ENCODE data around the gene MAT2B. TPM values are rescaled to one million over a fixed set of nuclear protein-coding genes. Genes with fewer than 3 reads are reported as not detected.
A peak's percentile ranks its signal among the peaks of the same experiment; 100 is the strongest.

The MAT2B gene
- total and polyA plus RNA-seq, 2 of the 8 experiments (the other 6 are each of a cell fraction or from before 2014, with no cell fraction given): 33.9 to 65.2 TPM

DNA sequence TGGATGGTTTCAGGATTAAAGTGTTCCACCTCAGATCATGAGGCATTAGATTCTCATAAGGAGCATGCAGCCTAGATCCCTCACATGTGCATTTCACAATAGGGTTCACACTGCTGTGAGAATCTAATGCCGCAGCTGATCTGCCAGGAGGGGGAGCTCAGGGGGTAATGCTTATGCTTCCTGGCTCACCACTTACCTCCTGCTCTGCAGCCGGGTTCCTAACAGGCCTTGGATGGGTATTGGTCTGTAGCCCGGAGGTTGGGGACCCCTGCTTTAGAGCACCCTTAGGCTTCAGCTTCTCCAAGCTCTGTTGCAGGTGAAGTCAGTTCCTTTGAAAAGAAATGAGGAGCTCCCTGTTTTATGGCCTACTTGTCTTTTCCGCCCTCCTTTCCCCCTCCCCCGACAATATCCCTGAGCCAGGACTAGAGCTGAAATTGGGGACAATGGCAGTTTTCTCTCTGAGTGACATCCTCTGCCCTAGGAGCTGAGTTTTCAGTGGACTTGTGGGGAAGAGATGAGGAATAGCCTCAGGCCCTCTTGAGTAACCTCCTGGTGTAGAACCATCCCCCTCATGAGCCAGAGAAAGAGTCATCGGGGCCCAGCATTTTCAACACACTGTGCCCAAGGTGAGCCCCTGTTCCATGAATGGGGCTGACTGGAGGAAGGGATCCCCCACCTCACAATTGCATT lies 16.2 kb upstream of the MAT2B start:
- Histone ChIP-seq H3K27me3 (replicated peaks in 1 of 4; ENCODE audit: control insufficient read depth in 3 of 4, extremely low read depth in 1 of 4, insufficient read depth in 3 of 4, low read length in 3 of 4) (no peaks in the 10 kb centered on the region), H3K4ac (replicated peaks; ENCODE audit: insufficient read length, low read depth, low read length) (no peak overlapping the region), H4K20me1 (replicated peaks in 1 of 2; ENCODE audit: control insufficient read depth in 1 of 2, insufficient read depth in 2 of 2, low read length in 2 of 2) (no peaks in the 10 kb centered on the region), H2BK12ac (ENCODE audit: low read depth, low read length) (no peak overlapping the region), H3K23me2 (ENCODE audit: low read depth, low read length) (no peaks in the 10 kb centered on the region), H4K5ac (ENCODE audit: insufficient read length, low read depth, low read length) (no peak overlapping the region), H2AK5ac (ENCODE audit: low read depth, low read length) (no peak overlapping the region), H3K18ac (ENCODE audit: extremely low read depth, low read length) (no peak overlapping the region), H3K56ac (replicated peaks; ENCODE audit: insufficient read length, low read depth, low read length) (no peak overlapping the region), H2BK5ac (ENCODE audit: low read depth, low read length) (no peak overlapping the region), H3K14ac (ENCODE audit: insufficient read length) (no peak overlapping the region), H3K9ac (replicated peaks in 1 of 4; ENCODE audit: extremely low read depth in 1 of 4, low read depth in 3 of 4, low read length in 3 of 4) (no peak overlapping the region; a peak in 1 of 7 replicates), H3K4me2 (ENCODE audit: insufficient read depth in 1 of 2, low read depth in 2 of 2, low read length in 2 of 2) (no peak overlapping the region), H2BK15ac (ENCODE audit: low read length) (no peak overlapping the region), H3K79me2 (ENCODE audit: control insufficient read depth in 1 of 2, insufficient read depth in 2 of 2, low read length in 2 of 2) (no peaks in the 10 kb centered on the region), H3K9me3 (ENCODE audit: insufficient read depth in 2 of 2, low read depth in 1 of 2, low read length in 1 of 2) (peaks cover 6 to 10% of the 10 kb centered on the region in 2 experiments; a peak in 3 of 4 replicates), H3K79me1 (ENCODE audit: low read depth, low read length) (peaks cover 2% of the 10 kb centered on the region; the same call in 1 of the 2 replicates), H3K36me3 (ENCODE audit: control insufficient read depth in 2 of 4, insufficient read depth in 4 of 4, low read length in 3 of 4) (peaks cover 6 to 64% (median 34%) of the 10 kb centered on the region in 4 experiments), H4K8ac (ENCODE audit: extremely low read depth, insufficient read depth, low read length) (no peak overlapping the region), H3K4me3 (ENCODE audit: extremely low read depth in 1 of 4, insufficient read depth in 2 of 4, low read depth in 3 of 4, low read length in 4 of 4) (no peak overlapping the region), H3K23ac (ENCODE audit: insufficient read length) (no peak overlapping the region), H2AFZ (ENCODE audit: low read length) (no peak overlapping the region), H4K91ac (replicated peaks; ENCODE audit: insufficient read length, low read length) (no peak overlapping the region), H3K4me1 (replicated peaks in 1 of 4; ENCODE audit: control insufficient read depth in 3 of 4, insufficient read depth in 4 of 4, low read length in 3 of 4) (no peaks in the 10 kb centered on the region), H2BK120ac (replicated peaks; ENCODE audit: low read depth, low read length) (no peak overlapping the region), H2BK20ac (ENCODE audit: low read length) (no peak overlapping the region), H3K27ac (ENCODE audit: low read depth, low read length) (no peak overlapping the region)
- CTCF ChIA-PET (ENCODE audit: partially characterized antibody): interaction anchor here (0.6 to 2.3 kb wide), 17 partner anchors 8 to 1298 kb away, joined by 3 to 12 read pairs (median 4); partner anchors contain the start of gene MAT2B
- 82% methylated on average over 6 of the region's 6 CpGs; no CpG with 5 or more reads in 1 of the 2 experiments for WGBS, 2 experiments (ENCODE audit: extremely low coverage in 1 of 2, insufficient coverage in 1 of 2, insufficient read length in 1 of 2, insufficient replicate concordance in 2 of 2, low coverage in 1 of 2, low lambda C conversion rate in 2 of 2, missing lambda C conversion rate in 1 of 2)
- peak in 1 of 2 experiments; percentile 63 for DNase-seq (ENCODE audit: low read depth in 1 of 2, low spot score in 2 of 2)
- no peak for FAIRE-seq
- POLR2A ChIA-PET (ENCODE audit: partially characterized antibody): interaction anchor here (0.6 to 7.0 kb wide), 8 partner anchors 9 to 51 kb away, joined by 3 to 48 read pairs (median 6); partner anchors contain the start of genes CCNG1, HMMR and MAT2B
- TF ChIP-seq KDM1A (IDR thresholded peaks at IDR 0.05; ENCODE audit: borderline replicate concordance, low read length) (peak; percentile 27; the same call in 1 of the 2 replicates), TEAD4 (IDR thresholded peaks at IDR 0.05; ENCODE audit: low read depth, low read length) (peak; percentile 28; the same call in 1 of the 2 replicates), ASH2L (IDR thresholded peaks at IDR 0.05; ENCODE audit: low read length) (no peak), POLR2AphosphoS5 (IDR thresholded peaks at IDR 0.05; ENCODE audit: low read depth, low read length) (0 out of 2 replicates have a peak, but pooled peaks have one; percentile 32), RAD21 (IDR thresholded peaks at IDR 0.05 in 1 of 2, conservative IDR thresholded peaks at IDR 0.05 in 1 of 2; ENCODE audit: low read depth in 2 of 2, low read length in 2 of 2) (peak; percentile 41 to 52), E2F6 (IDR thresholded peaks at IDR 0.05) (no peak), CEBPB (IDR thresholded peaks at IDR 0.05; ENCODE audit: low read depth, low read length) (peak; percentile 66; the same call in 1 of the 2 replicates)
- TF ChIP-seq, protein P1, sequence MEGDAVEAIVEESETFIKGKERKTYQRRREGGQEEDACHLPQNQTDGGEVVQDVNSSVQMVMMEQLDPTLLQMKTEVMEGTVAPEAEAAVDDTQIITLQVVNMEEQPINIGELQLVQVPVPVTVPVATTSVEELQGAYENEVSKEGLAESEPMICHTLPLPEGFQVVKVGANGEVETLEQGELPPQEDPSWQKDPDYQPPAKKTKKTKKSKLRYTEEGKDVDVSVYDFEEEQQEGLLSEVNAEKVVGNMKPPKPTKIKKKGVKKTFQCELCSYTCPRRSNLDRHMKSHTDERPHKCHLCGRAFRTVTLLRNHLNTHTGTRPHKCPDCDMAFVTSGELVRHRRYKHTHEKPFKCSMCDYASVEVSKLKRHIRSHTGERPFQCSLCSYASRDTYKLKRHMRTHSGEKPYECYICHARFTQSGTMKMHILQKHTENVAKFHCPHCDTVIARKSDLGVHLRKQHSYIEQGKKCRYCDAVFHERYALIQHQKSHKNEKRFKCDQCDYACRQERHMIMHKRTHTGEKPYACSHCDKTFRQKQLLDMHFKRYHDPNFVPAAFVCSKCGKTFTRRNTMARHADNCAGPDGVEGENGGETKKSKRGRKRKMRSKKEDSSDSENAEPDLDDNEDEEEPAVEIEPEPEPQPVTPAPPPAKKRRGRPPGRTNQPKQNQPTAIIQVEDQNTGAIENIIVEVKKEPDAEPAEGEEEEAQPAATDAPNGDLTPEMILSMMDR (IDR thresholded peaks at IDR 0.05; ENCODE audit: control extremely low read depth in 1 of 3, insufficient read depth in 1 of 3, low read depth in 1 of 3, low read length in 3 of 3): peak; percentile 29 to 64 (median 49); a peak in 2 of 4 replicates
